KOPT-K1 (cell line): Measurements from ENCODE around the gene CD7.

Experiments
- H3K27ac ChIP-seq: fragments of 200-600 bp; sonication (generic); 2 replicates; pipeline ENCODE4 v1.5.1; 2016; ENCODE audit warnings: antibody characterized with exemption, mild to moderate bottlenecking, low read depth, low read length; ENCODE audit not compliant: poor library complexity, severe bottlenecking
- H3K36me3 ChIP-seq: fragments of 200-600 bp; sonication (generic); 2 replicates; pipeline ENCODE4 v1.5.1; 2017; ENCODE audit warnings: antibody characterized with exemption, mild to moderate bottlenecking, low read length, moderate library complexity; ENCODE audit not compliant: insufficient read depth
- H3K9me3 ChIP-seq: fragments of 200-600 bp; sonication (generic); 2 replicates; pipeline ENCODE4 v1.5.1; 2017; ENCODE audit warnings: antibody characterized with exemption, low read length, mild to moderate bottlenecking; ENCODE audit not compliant: insufficient read depth, poor library complexity, severe bottlenecking

The CD7 gene

GRCh38 chr17:82334622-82335394 is 17.4 kb upstream of the CD7 start:
- Histone ChIP-seq H3K27ac (peak overlapping the region; percentile 82), H3K9me3 (no peaks in the 10 kb centered on the region), H3K36me3 (no peaks in the 10 kb centered on the region)

DNA sequence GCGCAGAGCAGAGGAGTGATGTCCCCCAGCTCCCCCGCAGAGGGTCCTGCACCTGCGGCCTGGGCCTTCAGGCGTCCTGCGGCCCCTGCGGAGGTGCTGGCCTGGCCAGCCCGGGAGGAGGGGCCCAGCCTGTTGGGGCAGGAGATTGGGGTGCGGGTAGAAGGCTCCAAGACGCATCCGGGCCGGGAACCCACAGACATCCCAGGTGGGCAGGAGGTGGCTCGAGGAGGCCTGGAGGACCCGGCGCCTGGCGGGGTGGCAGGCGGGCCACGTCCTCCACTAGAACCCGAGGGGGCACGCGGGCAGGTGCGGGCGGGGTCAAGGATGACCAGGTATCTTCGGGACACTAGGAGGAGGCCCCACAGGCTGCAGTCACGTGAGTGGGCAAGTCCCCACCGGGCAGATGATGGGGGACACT is 16.8 kb upstream of the CD7 start:
- Histone ChIP-seq H3K9me3 (no peaks in the 10 kb centered on the region), H3K36me3 (no peaks in the 10 kb centered on the region), H3K27ac (peak overlapping the region; percentile 82)

- H3K36me3 ChIP-seq, result no peaks in the 10 kb centered on the region
- H3K9me3 ChIP-seq, result no peaks in the 10 kb centered on the region
- H3K27ac ChIP-seq, result peak within 1 kb of the TSS; percentile 82
Observed at GRCh38 chr17:82333279-82334171, 16.1 kb upstream of the CD7 start, which contains the start of gene SECTM1. TSS of gene SECTM1 (minus strand) at chr17:82333766. CDS start at chr17:82327240, 6,526 bp downstream.

DNA sequence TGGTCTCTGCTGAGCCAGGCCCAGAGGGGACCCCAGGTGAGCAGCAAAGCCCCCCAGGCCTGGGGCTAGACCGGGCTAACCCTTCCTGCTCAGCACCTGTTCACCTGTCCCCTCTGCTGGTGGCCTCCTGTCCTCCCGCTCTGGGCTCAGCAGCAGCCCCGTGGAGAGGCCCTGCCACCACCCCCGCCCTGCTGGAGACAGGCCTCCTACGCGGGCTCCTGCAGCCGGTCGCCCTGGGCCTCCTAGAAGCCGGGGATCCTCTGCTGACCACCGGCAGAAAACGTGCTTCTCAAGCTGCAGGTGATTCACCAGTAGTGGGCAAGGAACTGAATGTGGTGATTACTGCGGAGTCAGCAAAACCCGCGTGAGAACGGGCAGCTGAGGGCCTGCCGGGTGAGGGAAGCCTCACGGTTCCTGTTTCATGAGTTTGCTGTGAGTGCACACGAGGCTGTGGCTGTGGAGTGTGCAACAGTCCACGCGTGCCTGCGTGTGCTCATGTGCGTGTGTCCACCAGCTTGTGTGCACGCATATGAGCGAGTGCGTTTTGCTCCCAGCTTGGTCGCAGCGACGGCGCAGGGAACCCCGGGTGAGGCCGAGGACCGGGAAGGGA is 15.4 kb upstream of the CD7 start:
- Histone ChIP-seq H3K9me3 (no peaks in the 10 kb centered on the region), H3K36me3 (no peaks in the 10 kb centered on the region), H3K27ac (peak overlapping the region; percentile 38)

- Histone ChIP-seq H3K27ac (no peak overlapping the region), H3K36me3 (no peaks in the 10 kb centered on the region)
Observed at GRCh38 chr17:82331345-82331939, 14.0 kb upstream of the CD7 start.

DNA sequence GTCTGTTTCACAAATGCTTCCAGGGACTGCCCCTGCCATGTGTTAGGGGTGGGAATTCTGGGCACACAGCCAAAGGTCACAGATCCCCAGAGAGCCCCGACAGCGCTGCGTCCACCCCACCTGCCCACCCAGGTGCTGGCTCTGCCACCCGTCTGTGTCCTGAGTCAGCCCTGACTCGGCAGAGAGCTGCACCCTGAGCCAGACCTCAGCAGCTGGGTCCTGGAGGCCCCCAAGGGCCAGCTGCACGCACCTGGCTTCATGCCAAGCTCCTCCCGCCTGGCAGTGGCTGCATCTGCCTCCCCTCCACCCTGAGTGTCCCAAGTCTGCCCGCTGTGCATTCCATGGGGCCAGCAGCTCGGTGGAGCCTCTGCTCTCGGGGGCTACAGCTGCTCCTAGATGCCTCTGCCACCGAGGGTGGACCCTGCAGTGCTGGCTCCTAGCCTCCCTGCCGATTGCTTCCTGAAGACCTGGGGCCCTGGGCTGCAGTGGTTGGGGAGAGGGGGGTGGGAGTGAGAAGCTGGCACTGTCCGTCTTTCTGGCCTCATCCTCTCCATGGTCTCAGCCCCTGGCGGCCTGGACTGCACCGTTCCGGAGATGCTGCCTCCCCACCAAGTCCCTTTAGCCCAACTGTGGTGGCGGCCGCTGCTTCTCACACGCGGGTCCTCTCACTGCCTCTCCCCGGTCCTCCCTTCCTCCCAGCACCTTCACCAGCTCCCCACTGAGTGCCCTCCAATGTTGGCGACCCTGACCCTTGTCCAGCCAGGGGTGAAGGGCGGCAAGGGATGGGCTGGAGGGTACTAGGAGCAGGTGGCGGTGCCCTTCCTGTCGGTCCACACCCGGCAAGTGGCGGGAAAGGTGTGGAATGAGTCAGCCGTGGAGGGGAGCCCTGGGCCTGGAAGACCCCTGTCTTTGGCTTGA is 13.2 kb upstream of the CD7 start:
- H3K9me3 ChIP-seq, result no peaks in the 10 kb centered on the region
- no peaks in the 10 kb centered on the region for H3K36me3 ChIP-seq
- no peak overlapping the region for H3K27ac ChIP-seq

More at GRCh38 chr17:82331345-82331939, 14.0 kb upstream of the CD7 start:
- H3K9me3 ChIP-seq, result no peaks in the 10 kb centered on the region

GRCh38 chr17:82329683-82330321 is 12.4 kb upstream of the CD7 start:
- H3K36me3 ChIP-seq, result no peaks in the 10 kb centered on the region
- H3K27ac ChIP-seq, result no peak overlapping the region
- no peaks in the 10 kb centered on the region for H3K9me3 ChIP-seq

DNA sequence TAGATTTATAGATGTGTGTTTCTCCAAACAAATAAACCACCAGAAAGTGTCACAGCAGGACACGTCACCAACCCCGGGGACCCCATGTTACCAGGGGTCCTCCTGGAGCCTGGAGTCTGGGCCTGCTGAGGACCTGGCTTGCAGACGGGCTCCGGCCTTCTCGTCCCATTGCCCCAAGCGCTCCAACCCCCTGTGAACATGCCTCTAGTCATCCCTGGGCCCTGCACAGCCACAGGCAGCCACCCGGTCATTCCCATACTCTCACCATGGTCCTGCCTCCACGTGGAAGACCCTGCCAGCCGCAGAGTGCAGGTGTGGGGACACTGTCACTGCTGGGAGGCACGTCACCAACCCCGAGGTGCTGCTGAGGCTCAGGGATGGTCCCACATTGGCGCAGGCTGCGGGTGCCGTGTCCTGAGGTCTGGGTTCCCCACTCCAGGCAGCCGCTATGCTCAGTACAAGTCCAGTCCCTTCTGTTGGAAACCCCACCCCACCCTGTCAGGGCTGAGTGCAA is 11.6 kb upstream of the CD7 start:
- Histone ChIP-seq H3K27ac (no peak overlapping the region), H3K36me3 (no peaks in the 10 kb centered on the region), H3K9me3 (no peaks in the 10 kb centered on the region)

- Histone ChIP-seq H3K9me3 (no peaks in the 10 kb centered on the region), H3K27ac (no peak overlapping the region), H3K36me3 (no peaks in the 10 kb centered on the region)
Observed at GRCh38 chr17:82328141-82328993, 11.0 kb upstream of the CD7 start.

DNA sequence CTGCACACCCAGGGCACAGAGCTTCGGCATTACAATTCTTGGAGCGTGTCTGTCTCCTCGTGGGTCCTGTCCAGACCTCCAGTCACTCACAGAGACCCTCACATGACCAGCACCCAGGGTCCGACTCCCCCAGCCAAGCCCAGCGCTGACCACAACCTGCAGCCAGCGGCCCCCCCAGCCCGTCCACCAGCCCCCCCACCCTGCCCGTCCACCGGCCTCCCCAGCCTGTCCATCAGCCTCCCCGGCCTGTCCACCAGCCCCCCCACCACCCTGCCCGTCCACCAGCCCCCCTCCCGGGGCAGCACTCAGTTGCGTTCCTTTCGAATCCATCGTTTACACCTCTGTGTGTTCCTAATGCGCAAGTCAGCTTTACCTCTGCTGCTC is 10.3 kb upstream of the CD7 start:
- H3K9me3 ChIP-seq, result no peaks in the 10 kb centered on the region
- no peak overlapping the region for H3K27ac ChIP-seq
- no peaks in the 10 kb centered on the region for H3K36me3 ChIP-seq

DNA sequence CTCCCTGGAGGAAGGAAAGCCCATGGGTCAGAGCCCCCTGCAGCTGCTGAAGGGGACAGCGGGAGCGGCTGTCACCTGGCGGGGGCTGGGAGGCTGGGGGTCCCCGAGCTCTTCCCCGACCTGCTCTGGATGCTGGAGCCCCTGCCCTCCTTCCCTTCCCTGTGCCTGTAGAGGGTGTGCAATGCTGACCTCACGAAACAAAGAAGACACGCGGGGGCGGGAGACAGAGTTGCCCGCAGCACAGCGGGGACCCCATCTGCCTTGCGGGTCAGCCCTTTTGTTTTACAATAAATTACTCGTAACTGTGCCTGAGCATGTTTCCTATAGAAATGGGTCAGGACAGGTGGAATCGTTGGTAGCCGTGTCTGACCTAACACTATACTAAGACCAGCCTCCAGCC is 9.9 kb upstream of the CD7 start:
- H3K36me3 ChIP-seq, result no peaks in the 10 kb centered on the region
- no peak overlapping the region for H3K27ac ChIP-seq
- no peaks in the 10 kb centered on the region for H3K9me3 ChIP-seq

DNA sequence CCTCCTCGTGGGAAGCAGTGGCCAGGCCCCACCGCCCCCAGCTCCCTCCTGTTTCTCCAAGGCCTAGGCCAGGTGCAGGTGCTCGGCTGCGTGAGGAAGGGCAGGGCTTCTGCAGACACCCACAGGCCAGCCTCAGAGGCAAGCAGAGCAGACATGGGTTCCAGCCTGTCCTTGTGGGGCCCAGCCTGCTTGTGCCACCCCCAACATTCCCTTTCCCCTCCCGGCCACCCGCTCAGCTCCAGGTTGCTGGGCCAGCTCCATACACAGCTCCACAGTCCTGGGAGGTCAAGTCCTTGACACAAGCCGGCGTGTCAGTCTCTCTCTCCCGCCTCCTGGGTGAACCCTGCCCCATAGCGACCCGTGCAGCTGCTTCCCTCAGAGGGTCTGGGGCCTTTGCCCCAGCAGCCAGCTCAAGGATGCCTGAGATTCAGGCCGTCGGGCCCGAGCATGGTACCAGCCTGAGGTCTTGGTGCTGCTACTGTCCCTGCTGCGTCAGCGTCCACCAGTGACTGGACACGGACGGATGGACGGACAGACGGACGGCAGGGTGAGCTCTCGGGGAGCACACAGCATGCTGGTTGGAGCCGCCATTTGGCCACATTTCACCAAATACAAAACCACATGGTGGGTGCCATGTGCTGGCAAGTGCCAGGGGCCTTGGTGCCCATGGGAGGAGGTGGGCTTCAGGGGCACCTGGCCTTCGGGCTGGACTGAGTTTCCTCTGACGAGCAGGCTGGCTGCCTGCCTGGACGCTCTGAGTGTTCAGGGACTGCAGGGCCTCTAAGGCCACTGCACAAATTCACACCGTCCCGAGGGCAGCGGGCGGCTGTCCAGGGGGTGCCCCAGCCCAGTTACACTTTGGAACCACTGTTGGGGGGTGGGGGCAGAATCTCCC is 8.1 kb upstream of the CD7 start:
- Histone ChIP-seq H3K27ac (no peak overlapping the region), H3K9me3 (no peaks in the 10 kb centered on the region)

More for the DNA sequence above, 8.1 kb upstream of the CD7 start:
- H3K36me3 ChIP-seq, result no peaks in the 10 kb centered on the region
